Measurements from ENCODE around the gene HMX2. TPM values are rescaled to one million over a fixed set of nuclear protein-coding genes. Genes with fewer than 3 reads are reported as not detected.

The HMX2 gene, protein sequence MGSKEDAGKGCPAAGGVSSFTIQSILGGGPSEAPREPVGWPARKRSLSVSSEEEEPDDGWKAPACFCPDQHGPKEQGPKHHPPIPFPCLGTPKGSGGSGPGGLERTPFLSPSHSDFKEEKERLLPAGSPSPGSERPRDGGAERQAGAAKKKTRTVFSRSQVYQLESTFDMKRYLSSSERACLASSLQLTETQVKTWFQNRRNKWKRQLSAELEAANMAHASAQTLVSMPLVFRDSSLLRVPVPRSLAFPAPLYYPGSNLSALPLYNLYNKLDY
- total RNA-seq (not detected), total RNA-seq (0 to 0.70 reads per million in 2 donors)

DNA sequence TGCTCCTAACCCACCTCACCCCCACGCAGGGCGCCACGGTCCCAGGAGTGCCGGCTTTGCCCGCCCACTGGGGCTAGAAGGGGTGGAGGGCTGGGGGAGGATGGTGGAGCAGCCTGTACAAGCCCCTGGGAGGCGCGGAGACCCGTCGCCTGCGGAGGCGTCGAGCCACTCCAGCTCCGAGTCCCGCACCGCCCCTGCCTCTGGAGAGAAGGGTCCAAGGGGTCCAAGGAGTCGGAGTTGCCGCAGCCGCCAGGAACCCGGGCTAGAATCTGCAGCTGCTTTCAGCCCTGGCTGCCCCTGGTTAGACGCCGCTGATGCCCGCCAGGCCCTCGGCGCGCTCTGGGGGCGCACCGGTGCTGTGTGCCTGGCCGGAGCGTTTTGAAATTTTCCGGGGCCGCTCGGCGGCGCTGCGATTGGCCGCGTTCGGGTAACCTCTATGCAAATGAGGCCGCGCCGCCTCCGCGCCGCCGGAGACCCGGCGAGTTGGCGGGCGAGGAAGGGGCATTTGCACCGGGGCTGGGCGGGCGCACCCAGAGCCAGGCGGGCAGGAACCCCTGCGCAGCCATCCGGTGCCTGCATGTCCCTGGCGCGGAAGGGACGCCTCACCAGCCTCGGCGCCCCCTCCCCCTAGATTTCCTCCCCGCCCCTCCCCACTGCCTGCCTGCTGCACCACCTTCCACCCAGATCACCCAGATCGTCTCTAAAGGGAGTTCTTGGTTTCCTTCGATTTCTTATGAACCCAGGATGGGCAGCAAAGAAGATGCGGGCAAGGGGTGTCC is at the start of gene HMX2:
Gene HMX2 (plus strand): TSS at position 502 of the 779 bp plus-strand sequence. CDS start 243 bp downstream, at position 745.
- ATAC-seq: peak; percentile 45
- DNase-seq: peak in 1 of 3 donors; percentile 24
- H3K36me3 Mint-ChIP-seq (ENCODE audit: low read depth): peaks cover 7% of the 10 kb centered on the region
- peaks cover 34% of the 10 kb centered on the region for H3K4me1 Mint-ChIP-seq
- H3K9me3 ChIP-seq (ENCODE audit: control insufficient read depth, low read length, poor library complexity, severe bottlenecking): no peaks in the 10 kb centered on the region
- peaks cover 60% of the 10 kb centered on the region for H3K27me3 Mint-ChIP-seq
- peak within 1 kb of the TSS; percentile 80 for H3K4me3 Mint-ChIP-seq
- H3K27ac Mint-ChIP-seq: peak within 1 kb of the TSS; percentile 65

DNA sequence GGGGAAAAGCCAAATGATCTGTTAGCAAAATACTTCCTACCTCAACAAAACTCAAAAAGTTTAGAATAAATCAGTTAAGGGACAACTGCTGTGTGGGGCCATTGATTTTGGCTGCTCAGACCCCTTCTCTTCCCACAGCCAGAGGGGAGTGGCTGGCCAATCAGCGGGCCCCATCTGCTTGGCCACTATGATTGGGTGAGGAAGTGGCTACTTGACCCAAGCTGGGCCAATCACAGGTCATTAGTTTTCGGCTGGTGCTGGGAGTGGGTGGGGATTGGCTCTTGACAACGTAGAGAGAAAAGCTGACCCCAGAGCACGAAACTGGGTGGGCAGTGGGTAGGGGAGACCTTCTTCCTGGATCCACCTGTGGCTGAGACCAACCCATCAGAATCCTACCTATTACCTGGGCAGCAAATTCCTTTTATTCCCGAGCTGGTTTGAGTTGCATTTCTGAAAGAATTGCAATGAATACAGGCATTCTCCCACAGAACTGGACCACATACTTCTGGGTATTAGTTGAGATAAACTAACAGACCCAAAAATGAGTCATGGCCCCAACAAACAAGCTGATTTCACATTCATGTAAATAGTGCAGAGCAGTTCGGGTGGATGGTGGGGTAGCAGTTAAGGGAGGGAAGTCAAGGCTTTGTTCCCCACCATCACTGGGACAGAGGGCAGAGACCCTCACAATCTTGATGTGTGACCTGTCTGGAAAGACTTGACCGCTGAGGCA is 47.7 kb upstream of the HMX2 start:
- H3K9me3 ChIP-seq (ENCODE audit: control insufficient read depth, low read length, poor library complexity, severe bottlenecking): no peaks in the 10 kb centered on the region
- Mint-ChIP-seq H3K36me3 (ENCODE audit: low read depth) (no peaks in the 10 kb centered on the region), H3K4me3 (no peak overlapping the region), H3K27me3 (peaks cover 32% of the 10 kb centered on the region), H3K4me1 (no peaks in the 10 kb centered on the region), H3K27ac (no peak overlapping the region)
- ATAC-seq (no peak), DNase-seq (no peak)

DNA sequence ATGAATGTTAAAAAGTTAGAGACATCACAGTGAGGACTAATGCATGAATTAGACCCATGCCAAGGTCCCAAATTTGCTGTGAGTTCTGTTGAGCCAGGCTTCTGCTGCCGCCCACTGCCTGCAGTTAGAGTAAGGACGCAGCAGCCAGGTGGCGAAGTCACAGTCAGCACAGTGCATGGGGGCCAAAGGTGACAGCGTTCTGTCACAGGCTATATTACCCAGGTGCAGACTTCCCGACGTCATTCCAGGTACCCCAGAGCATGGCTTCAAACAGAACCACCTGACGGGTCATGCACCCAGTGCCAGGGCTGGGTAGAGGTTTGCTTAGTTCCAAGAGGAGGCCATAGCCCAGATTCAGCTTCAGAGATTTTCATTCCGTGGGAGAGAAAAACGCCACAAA is 46.1 kb upstream of the HMX2 start:
- Mint-ChIP-seq H3K4me3 (no peak overlapping the region), H3K27ac (no peak overlapping the region), H3K27me3 (peaks cover 40% of the 10 kb centered on the region), H3K4me1 (no peaks in the 10 kb centered on the region), H3K36me3 (ENCODE audit: low read depth) (no peaks in the 10 kb centered on the region)
- H3K9me3 ChIP-seq (ENCODE audit: control insufficient read depth, low read length, poor library complexity, severe bottlenecking): no peaks in the 10 kb centered on the region
- ATAC-seq: no peak
- DNase-seq: no peak

DNA sequence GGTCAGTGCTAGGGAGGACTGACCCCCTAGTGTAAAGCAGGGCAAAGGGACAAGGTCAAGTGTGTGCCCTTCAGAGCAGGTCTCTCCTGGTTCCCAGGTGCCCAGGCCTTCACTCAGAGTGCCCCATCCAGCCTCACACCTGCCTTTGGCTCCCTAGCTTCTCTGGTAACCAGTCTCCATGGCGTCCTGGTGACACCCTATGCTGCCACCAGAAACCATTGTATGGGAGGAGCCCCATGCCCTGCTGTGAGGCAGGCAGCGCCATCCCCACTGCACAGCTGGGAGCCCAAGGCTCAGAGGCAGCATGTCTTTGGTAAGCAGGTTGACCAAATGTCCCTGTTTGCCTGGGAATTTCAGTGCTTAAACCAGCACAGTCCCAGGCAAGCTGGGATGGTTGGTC is 45.3 kb upstream of the HMX2 start:
- no peaks in the 10 kb centered on the region for H3K4me1 Mint-ChIP-seq
- H3K27me3 Mint-ChIP-seq: peaks cover 34% of the 10 kb centered on the region
- ATAC-seq: no peak
- H3K36me3 Mint-ChIP-seq (ENCODE audit: low read depth): no peaks in the 10 kb centered on the region
- no peak overlapping the region for H3K27ac Mint-ChIP-seq
- no peaks in the 10 kb centered on the region for H3K9me3 ChIP-seq (ENCODE audit: control insufficient read depth, low read length, poor library complexity, severe bottlenecking)
- DNase-seq: no peak
- no peak overlapping the region for H3K4me3 Mint-ChIP-seq

DNA sequence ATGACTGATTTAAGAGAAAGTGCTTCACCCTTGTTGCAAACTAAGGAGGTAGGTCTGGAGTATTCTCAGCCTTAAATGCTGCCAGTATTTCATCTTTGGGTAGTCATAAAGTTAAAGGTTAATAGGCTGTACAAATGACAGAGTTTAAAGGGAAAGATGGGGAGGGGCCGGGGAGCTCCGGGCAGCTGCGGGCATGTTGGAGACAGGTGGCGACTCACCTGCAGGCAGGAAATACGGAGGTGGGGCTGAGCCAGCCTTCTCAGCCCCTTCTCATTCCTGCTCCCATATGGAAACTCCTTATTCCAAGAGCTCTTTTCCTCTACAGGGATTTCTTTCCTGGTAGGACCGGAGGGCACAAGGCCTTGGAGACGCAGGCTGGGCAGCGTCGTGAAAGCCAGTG is 44.0 kb upstream of the HMX2 start:
- Mint-ChIP-seq H3K4me1 (no peaks in the 10 kb centered on the region), H3K27ac (no peak overlapping the region), H3K27me3 (peaks cover 39% of the 10 kb centered on the region)

DNA sequence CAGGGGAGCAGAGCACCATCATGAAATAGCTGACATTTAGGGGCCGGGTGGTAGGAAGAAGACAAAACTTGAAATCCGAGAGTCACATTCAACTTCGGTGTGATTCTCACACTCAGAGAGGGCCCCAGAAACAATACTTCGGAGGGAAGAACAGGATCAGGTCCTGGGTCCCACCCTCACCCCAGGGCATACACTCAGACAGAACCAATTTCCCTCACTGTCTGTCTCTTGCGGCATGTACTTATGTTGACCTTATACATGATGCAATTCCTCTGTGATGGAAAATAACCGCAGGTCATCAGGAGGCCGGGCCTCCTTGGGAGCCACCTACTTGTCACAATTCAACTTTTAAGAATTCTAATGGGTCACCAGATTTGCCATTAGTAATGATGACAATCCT is 38.5 kb upstream of the HMX2 start:
- Mint-ChIP-seq H3K27me3 (peaks cover 53% of the 10 kb centered on the region), H3K4me3 (no peak overlapping the region)
- H3K9me3 ChIP-seq (ENCODE audit: control insufficient read depth, low read length, poor library complexity, severe bottlenecking): no peaks in the 10 kb centered on the region

More for the DNA sequence above, 44.0 kb upstream of the HMX2 start:
- Mint-ChIP-seq H3K4me3 (no peak overlapping the region), H3K36me3 (ENCODE audit: low read depth) (peaks cover 2% of the 10 kb centered on the region)
- DNase-seq: no peak
- H3K9me3 ChIP-seq (ENCODE audit: control insufficient read depth, low read length, poor library complexity, severe bottlenecking): no peaks in the 10 kb centered on the region
- no peak for ATAC-seq

DNA sequence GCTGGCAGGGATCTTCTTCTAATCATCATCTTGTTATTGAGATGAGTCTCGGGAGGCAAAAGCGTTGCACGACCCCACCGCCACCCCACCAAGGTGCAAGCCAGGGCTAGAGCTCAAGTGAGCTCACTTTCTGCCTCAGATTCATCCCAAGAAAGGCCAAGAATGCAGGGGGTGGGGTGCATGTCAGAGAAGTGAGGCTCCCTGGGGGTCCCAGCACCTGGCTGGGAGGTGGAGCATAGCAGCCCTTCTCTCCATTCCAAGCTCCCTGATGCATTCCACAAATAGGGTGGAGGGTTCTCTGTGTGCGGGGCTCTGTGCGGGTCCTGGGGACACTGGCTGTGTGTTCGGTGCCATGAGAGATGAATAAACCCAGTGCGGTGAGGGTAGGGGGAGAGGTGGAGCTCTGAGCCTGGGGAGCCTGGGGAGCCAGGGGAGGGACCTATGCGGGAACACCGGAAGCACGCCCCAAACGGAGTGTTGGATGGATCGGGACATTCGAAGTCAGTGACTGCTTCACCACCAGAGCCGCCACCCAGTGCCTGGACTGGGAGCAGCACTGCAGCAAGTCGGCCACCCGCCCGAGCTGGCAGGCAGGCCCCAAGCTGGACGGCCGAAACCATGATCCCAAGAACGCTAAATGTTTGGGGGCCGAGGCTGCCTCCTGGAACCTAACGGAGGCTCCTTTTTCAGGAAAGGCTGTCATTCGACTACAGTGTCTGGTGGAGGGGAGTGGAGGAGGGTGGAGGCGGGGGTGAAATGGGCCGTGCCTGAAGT is 30.1 kb upstream of the HMX2 start:
- Mint-ChIP-seq H3K27ac (no peak overlapping the region), H3K36me3 (ENCODE audit: low read depth) (no peaks in the 10 kb centered on the region), H3K4me3 (no peak overlapping the region), H3K4me1 (no peaks in the 10 kb centered on the region), H3K27me3 (peaks cover 71% of the 10 kb centered on the region)
- no peaks in the 10 kb centered on the region for H3K9me3 ChIP-seq (ENCODE audit: control insufficient read depth, low read length, poor library complexity, severe bottlenecking)
- no peak for DNase-seq
- no peak for ATAC-seq

More for the DNA sequence above, 38.5 kb upstream of the HMX2 start:
- no peak for ATAC-seq
- Mint-ChIP-seq H3K27ac (no peak overlapping the region), H3K4me1 (no peaks in the 10 kb centered on the region), H3K36me3 (ENCODE audit: low read depth) (peaks cover 3% of the 10 kb centered on the region)
- DNase-seq: no peak

DNA sequence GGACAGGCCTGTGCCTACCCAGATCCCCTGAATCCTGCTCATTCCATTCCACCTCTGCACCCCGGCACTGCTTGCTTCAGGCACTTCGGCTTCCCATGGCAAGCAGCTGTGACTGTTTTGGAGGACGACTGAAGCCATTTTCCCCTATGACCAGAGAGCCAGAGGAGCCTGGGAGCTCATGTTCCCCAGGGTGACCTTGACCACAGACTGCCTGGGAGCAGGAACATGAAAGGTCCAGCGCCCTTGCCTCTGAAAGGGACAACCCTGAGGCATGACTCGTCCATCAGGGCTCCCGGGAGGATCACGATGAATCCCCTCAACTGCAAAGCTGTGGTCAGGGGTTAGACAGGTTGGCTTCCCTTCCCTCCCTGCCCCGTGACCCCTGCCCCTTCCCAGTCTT is 28.9 kb upstream of the HMX2 start:
- Mint-ChIP-seq H3K4me3 (no peak overlapping the region), H3K27ac (no peak overlapping the region), H3K4me1 (no peaks in the 10 kb centered on the region), H3K36me3 (ENCODE audit: low read depth) (no peaks in the 10 kb centered on the region), H3K27me3 (peaks cover 67% of the 10 kb centered on the region)
- no peak for ATAC-seq
- no peaks in the 10 kb centered on the region for H3K9me3 ChIP-seq (ENCODE audit: control insufficient read depth, low read length, poor library complexity, severe bottlenecking)
- no peak for DNase-seq

DNA sequence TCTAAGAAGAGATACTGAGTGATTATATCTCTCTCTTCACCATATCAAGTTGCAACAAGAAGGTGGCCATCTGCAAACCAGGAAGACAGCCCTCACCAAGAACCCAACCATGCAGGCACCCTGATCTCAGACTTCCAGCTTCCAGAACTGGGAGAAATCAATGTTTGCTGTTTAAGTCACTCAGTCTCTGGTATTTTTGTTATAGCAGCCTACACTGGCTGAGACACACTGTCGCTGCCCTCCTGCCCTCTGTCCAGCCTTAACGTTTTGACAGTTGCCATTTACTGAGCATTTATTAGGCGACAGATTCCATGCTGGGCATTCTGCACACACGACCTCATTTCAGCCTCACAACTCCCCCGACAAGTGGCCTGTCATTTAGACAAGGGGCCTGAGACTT is 21.7 kb upstream of the HMX2 start:
- no peaks in the 10 kb centered on the region for H3K9me3 ChIP-seq (ENCODE audit: control insufficient read depth, low read length, poor library complexity, severe bottlenecking)
- Mint-ChIP-seq H3K4me1 (no peaks in the 10 kb centered on the region), H3K27me3 (peaks cover 76% of the 10 kb centered on the region), H3K36me3 (ENCODE audit: low read depth) (peaks cover 5% of the 10 kb centered on the region), H3K27ac (no peak overlapping the region), H3K4me3 (no peak overlapping the region)
- DNase-seq: no peak
- no peak for ATAC-seq

DNA sequence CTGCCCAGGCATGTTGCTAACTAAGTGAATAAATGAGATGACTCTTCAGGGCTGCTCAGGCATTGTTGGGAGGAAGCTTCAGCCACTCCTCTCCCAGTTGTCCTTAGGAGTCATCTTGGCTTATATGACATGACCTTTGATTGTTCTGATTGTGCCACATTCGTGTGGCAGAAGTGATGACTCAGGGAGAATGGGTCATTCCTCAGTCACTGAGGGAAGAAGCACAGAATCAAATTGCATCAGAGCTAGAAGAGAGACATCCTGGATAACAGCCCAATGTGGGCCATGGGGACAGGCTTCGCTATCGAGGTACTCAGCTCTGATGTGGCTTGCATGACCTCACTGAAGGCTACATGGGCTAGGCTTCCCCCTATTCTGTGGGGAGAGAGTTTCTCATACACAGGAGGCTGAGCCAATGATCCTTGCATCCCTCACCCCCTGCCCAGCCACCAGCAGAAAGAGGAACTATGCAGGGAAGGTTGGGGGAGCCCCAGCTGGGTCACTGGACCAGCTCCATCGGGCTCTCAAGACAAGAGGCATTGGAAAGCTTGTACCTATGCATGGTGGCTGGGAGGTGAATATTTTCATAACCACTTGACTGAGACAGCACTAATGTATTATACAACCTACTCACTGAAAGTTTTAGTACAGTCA is 18.2 kb upstream of the HMX2 start:
- ATAC-seq: no peak
- Mint-ChIP-seq H3K27me3 (peaks cover 94% of the 10 kb centered on the region), H3K4me3 (no peak overlapping the region), H3K27ac (no peak overlapping the region), H3K36me3 (ENCODE audit: low read depth) (peaks cover 6% of the 10 kb centered on the region), H3K4me1 (peaks cover 14% of the 10 kb centered on the region)
- no peaks in the 10 kb centered on the region for H3K9me3 ChIP-seq (ENCODE audit: control insufficient read depth, low read length, poor library complexity, severe bottlenecking)
- no peak for DNase-seq

DNA sequence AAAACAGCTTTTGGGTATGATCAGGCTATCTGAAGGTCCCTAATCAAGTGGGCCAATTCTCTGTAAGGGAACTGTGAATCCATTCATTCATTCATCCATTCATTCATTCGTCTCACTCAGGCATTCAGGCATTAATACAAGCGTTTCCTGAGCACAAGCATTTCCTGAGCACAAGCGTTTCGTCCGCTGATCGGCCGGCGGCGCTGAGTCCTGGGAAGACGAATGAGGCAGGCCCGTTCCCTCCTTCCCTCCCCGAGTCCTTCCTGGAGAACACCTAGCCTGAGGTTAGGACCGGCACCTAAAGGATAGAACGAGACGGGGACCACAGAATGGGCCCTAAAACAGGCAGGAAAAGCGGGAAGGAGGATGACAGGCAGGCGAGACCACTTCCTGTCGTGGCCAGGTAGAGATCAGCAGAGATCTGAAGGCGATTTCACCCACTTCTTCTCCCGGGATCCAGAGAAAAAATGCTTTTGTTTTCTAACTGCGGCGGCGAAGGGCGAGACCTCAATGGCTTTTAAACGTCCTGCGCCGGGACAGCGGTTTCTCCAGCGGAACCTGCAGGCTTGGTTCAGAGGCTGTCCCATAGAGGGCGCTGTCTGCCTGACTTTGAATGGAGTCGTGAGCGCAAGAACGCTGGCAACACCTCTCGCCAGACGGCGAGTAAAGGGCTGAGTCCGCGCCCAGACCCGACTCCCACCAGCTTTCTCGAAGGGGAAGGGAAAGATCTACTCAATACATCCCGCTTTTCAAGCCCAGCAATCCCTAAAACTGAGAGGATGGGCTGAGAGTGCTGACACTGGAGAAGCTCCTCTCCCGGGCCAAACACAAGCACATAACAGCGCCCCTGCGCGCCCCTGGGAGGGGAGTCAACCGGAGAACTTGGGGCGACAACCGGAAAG is 15.1 kb upstream of the HMX2 start:
- Mint-ChIP-seq H3K27ac (peak overlapping the region; percentile 67), H3K27me3 (peaks cover 76% of the 10 kb centered on the region), H3K4me3 (peak overlapping the region; percentile 80), H3K36me3 (ENCODE audit: low read depth) (peaks cover 7% of the 10 kb centered on the region), H3K4me1 (peaks cover 19% of the 10 kb centered on the region)
- no peaks in the 10 kb centered on the region for H3K9me3 ChIP-seq (ENCODE audit: control insufficient read depth, low read length, poor library complexity, severe bottlenecking)
- DNase-seq (peak; percentile 69 to 85 (median 72)), ATAC-seq (peak; percentile 79)

Data from T-helper 17 cell (primary cell).